Measurements from ENCODE around the gene KIF18A.

GRCh38 chr11:28099715-28100114 is 8.2 kb downstream of the KIF18A start:
- TF ChIP-seq, protein P1, sequence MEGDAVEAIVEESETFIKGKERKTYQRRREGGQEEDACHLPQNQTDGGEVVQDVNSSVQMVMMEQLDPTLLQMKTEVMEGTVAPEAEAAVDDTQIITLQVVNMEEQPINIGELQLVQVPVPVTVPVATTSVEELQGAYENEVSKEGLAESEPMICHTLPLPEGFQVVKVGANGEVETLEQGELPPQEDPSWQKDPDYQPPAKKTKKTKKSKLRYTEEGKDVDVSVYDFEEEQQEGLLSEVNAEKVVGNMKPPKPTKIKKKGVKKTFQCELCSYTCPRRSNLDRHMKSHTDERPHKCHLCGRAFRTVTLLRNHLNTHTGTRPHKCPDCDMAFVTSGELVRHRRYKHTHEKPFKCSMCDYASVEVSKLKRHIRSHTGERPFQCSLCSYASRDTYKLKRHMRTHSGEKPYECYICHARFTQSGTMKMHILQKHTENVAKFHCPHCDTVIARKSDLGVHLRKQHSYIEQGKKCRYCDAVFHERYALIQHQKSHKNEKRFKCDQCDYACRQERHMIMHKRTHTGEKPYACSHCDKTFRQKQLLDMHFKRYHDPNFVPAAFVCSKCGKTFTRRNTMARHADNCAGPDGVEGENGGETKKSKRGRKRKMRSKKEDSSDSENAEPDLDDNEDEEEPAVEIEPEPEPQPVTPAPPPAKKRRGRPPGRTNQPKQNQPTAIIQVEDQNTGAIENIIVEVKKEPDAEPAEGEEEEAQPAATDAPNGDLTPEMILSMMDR (optimal IDR thresholded peaks at IDR 0.05 in 1 of 3, IDR thresholded peaks at IDR 0.05 in 1 of 3, conservative IDR thresholded peaks at IDR 0.05 in 1 of 3; ENCODE audit: extremely low read depth in 1 of 3, insufficient read depth in 2 of 3, low read length in 3 of 3): no peak
- TF ChIP-seq EZH2 (IDR thresholded peaks at IDR 0.05; ENCODE audit: low read length): no peak

Measured in keratinocyte (primary cell).